Testis (tissue), 3 donors: ENCODE data around the gene MAP3K7. TPM values are rescaled to one million over a fixed set of nuclear protein-coding genes. Genes with fewer than 3 reads are reported as not detected.

Experiments used
- DNase-seq: peaks from one replicate; pipeline ENCODE4 v3.0.0-alpha.2; 2019
- H3K27ac ChIP-seq, 2 donors: fragments of 200-600 bp; sonication (generic); one replicate each; pipeline ENCODE4 v1.5.1; 2019
- H3K27me3 ChIP-seq: fragments of 200-600 bp; sonication (generic); one replicate; pipeline ENCODE4 v1.5.1; 2019
- H3K36me3 ChIP-seq: fragments of 200-600 bp; sonication (generic); one replicate; pipeline ENCODE4 v1.5.1; 2017; ENCODE audit warnings: low read depth; ENCODE audit errors: missing control alignments
- H3K4me1 ChIP-seq: fragments of 200-600 bp; sonication (generic); one replicate; pipeline ENCODE4 v1.5.1; 2019
- H3K4me3 ChIP-seq, 2 donors: fragments of 200-600 bp; sonication (generic); one replicate each; pipeline ENCODE4 v1.5.1; 2017 to 2019
- H3K9me3 ChIP-seq: fragments of 200-600 bp; sonication (generic); one replicate; pipeline ENCODE4 v1.5.1; 2017
- CTCF ChIP-seq, 3 experiments: fragments of 450-650 bp in 2 of 3; fragments of 200-600 bp in 1 of 3; sonication (generic) in 1 of 3; IDR thresholded peaks; one replicate each; pipeline ENCODE4 v1.5.1; 2016 to 2019; ENCODE audit warnings: antibody characterized with exemption in 3 of 3, mild to moderate bottlenecking in 2 of 3, moderate library complexity in 1 of 3
- POLR2A ChIP-seq: fragments of 450-650 bp; IDR thresholded peaks from one replicate; pipeline ENCODE4 v1.6.1; 2017; ENCODE audit warnings: antibody characterized with exemption, mild to moderate bottlenecking, moderate library complexity
- WGBS, 2 donors: methylation state at CpG; one replicate each; pipeline ENCODE4 v1.1.5; 2018; 5-methylcytosine and 5-hydroxymethylcytosine counted together
- intact Hi-C: fragments of 100-400 bp; cut with DNase I; formaldehyde crosslinking; loops from one replicate; pipeline ENCODE4 v1.15.1; 2023; ENCODE audit warnings: low total_unique reads
- polyA plus RNA-seq: library from polyadenylated mRNA; stranded (reverse); fragments of 350-450 nt; fragmentation: Illumina TruSeq; extraction: RNeasy Lipid Tissue Mini Kit (QIAGEN cat#74804); gene quantifications from one replicate; pipeline ENCODE4 v1.2.3, GENCODE V29; 2014; ENCODE audit warnings: low read depth, low replicate concordance; ENCODE audit not compliant: insufficient read depth
- total RNA-seq, 2 donors: library from RNA; depleted of rRNA; stranded (reverse); fragments of >200 nt; gene quantifications; one replicate each; pipeline ENCODE4 v1.2.3, GENCODE V29; 2016

Gene MAP3K7
- total and polyA plus RNA-seq, 3 donors from 2014 or later: 20.2 to 39.0 (median 35.7) TPM

GRCh38 chr6:90544081-90544480, 42.8 kb downstream of the MAP3K7 start:
- intact Hi-C loops: no loop called here
- Histone ChIP-seq H3K27me3 (no peaks in the 10 kb centered on the region), H3K9me3 (no peaks in the 10 kb centered on the region), H3K4me1 (no peaks in the 10 kb centered on the region), H3K4me3 (no peak overlapping the region), H3K36me3 (no peaks in the 10 kb centered on the region), H3K27ac (no peak overlapping the region)
- TF ChIP-seq POLR2A: no peak
- TF ChIP-seq CTCF (IDR thresholded peaks at IDR 0.05): no peak
- no peak for DNase-seq

GRCh38 chr6:90541221-90541620, 45.7 kb downstream of the MAP3K7 start:
- Histone ChIP-seq H3K27me3 (no peaks in the 10 kb centered on the region), H3K4me3 (no peak overlapping the region), H3K36me3 (no peaks in the 10 kb centered on the region), H3K9me3 (no peaks in the 10 kb centered on the region), H3K4me1 (peaks cover 5% of the 10 kb centered on the region), H3K27ac (no peak overlapping the region)
- WGBS, 2 donors: 94 to 95% methylated on average over 3 of the region's 3 CpGs
- DNase-seq: no peak
- intact Hi-C loops: no loop called here
- TF ChIP-seq CTCF (IDR thresholded peaks at IDR 0.05) (no peak), POLR2A (no peak)

GRCh38 chr6:90538278-90539046, 48.4 kb downstream of the MAP3K7 start:
- H3K36me3 ChIP-seq: no peaks in the 10 kb centered on the region
- no peaks in the 10 kb centered on the region for H3K27me3 ChIP-seq
- H3K4me1 ChIP-seq: peaks cover 5% of the 10 kb centered on the region
- H3K9me3 ChIP-seq: no peaks in the 10 kb centered on the region
- intact Hi-C loops: no loop called here
- 37 to 39% methylated on average over 4 of the region's 4 CpGs for WGBS, 2 donors
- TF ChIP-seq POLR2A: no peak
- no peak for TF ChIP-seq CTCF (IDR thresholded peaks at IDR 0.05)
- peak; percentile 23 for DNase-seq
- H3K4me3 ChIP-seq: no peak overlapping the region
- H3K27ac ChIP-seq: no peak overlapping the region

GRCh38 chr6:90537723-90538258, 49.1 kb downstream of the MAP3K7 start:
- no peak for TF ChIP-seq CTCF (IDR thresholded peaks at IDR 0.05)
- no peak for TF ChIP-seq POLR2A
- Histone ChIP-seq H3K4me1 (peaks cover 5% of the 10 kb centered on the region), H3K36me3 (no peaks in the 10 kb centered on the region), H3K27me3 (no peaks in the 10 kb centered on the region), H3K27ac (no peak overlapping the region), H3K4me3 (no peak overlapping the region), H3K9me3 (no peaks in the 10 kb centered on the region)
- DNase-seq: no peak
- WGBS, 2 donors: 70 to 80% methylated on average over 3 of the region's 3 CpGs
- intact Hi-C loops: no loop called here

- TF ChIP-seq CTCF (IDR thresholded peaks at IDR 0.05) (no peak), POLR2A (no peak)
- Histone ChIP-seq H3K9me3 (no peaks in the 10 kb centered on the region), H3K27me3 (no peaks in the 10 kb centered on the region), H3K4me3 (no peak overlapping the region), H3K27ac (no peak overlapping the region), H3K36me3 (no peaks in the 10 kb centered on the region), H3K4me1 (peaks cover 5% of the 10 kb centered on the region)
- WGBS, 2 donors: 85 to 88% methylated on average over 4 of the region's 4 CpGs
- intact Hi-C loops: no loop called here
- no peak for DNase-seq
Measured at GRCh38 chr6:90537027-90537426, 49.8 kb downstream of the MAP3K7 start.
